IPS-NIHi7 (cell line): ENCODE measurements around the gene TNFRSF14.
"Not testable (repeated sequence)": the region's sequence is repeated elsewhere in the genome, so short reads cannot be mapped to it uniquely, and the experiment has no call there.

Source experiments
- DNase-seq: peaks from one replicate; pipeline ENCODE4 v3.0.0; 2012; ENCODE audit warnings: mixed read lengths; ENCODE audit errors: extremely low spot score

The TNFRSF14 gene

DNA sequence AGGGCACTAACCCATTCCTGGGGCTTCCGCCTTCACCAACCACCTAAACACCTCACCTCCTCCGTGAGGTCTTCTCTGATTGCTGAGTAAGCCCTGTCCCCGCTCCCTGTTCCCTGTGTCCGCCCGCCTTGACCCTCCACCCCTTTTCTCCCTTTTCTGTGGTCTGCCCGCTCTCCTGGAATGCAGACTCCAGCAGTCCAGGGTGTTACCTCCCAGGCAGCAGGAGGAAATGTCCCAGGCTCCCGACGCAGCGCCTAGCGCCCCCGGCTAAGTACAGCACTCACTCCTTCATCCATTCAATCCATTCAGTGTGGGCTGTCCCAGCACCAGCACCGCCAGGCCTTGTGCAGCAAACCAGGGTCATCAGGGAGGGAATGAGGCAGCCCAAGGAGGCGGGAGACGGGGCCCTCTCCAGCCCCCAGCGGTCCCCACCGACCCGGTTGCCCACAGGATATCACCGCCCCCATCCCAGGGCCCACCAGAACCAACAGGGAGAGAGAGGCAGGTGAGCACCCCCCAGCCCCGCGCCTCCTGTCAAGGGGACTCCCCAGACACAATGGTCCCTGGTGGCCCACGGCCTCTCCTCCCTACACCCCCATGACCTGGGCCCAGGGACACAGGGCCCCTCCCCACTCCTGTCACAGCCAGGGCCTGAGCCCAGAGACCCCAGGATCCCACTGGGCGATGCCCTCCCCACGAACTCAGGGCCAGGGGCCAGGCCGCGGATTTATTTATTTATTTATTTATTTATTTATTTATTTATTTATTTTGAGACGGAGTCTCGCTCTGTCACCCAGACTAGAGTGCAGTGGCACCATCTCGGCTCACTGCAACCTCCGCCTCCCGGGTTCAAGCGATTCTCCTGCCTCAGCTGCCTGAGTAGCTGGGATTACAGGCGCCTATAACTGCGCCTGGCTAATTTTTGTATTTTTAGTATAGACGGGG, 10.2 kb downstream of the TNFRSF14 start:
- no peak for DNase-seq

DNA sequence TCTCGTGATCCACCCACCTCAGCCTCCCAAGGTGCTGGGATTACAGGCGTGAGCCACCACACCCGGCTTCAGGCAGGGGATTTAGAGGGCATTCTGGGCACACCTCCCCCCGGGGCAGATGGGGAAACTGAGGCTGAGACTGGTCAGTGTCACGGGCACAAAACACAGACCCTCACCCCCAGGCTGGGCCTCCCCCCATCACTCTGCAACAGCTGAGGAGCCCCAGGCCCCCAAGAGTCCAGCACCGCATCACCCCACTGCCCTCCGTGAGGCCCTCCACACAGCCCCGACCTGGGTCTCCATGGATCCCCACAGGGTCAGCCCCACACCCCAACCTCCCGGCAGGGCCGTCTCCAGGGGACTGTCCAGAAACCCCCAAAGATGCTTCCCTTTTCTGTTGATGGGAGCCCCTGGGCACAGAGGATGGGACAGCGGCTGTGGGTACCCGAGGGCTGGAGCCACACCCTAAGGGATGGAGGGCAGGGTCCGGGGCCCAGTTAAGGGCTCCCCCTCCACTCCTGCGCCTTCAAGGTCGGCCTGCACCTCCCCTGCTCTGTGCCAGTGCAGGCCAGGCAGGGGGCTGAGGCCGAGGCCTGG, 11.0 kb downstream of the TNFRSF14 start:
- DNase-seq, result no peak

- not testable (repeated sequence) for DNase-seq
Measured at GRCh38 chr1:2568187-2568816, 12.1 kb downstream of the TNFRSF14 start.

GRCh38 chr1:2569060-2569459, 12.9 kb downstream of the TNFRSF14 start:
- no peak for DNase-seq

DNA sequence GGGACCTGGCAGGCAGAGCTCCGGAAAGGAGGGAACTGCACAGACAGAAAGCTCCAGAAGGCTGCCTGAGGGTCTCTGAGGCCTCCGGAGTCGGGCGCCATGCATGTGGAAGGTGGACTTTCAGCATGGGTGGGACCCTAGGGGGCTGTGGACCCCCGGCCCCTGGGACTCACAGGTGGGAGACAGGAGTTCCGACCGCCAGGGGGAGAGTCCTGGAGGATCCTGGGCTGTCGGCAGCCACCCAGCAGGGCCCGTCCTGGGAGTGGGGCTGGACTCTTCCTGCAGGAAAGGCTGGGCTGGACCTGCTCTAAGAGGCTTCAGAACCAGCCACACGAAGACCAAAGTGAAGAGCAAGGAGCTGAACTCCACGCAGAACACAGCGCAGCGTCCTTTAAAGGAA, 13.5 kb downstream of the TNFRSF14 start:
- not testable (repeated sequence) for DNase-seq

GRCh38 chr1:2570332-2570731, 14.2 kb downstream of the TNFRSF14 start:
- no peak for DNase-seq

DNA sequence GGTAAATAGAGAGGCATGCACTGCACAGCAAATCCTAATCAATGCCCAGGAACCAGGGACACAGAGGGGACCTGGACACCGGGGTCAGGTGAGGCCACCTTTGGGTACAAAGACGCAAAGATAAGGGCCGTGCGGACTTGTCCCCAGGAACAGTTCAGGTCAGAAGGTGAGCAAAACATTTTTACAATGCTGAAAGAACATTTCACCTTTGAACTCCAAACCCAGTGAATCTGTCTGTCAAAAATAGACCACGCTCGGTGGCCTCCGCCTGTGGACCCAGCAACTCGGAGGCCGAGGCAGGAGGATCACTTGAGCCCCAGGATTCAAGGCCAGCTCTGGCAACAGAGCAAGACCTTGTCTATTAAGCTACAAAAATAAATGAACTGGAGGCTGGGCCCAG, 15.2 kb downstream of the TNFRSF14 start:
- no peak for DNase-seq

- DNase-seq, result no peak
Measured at GRCh38 chr1:2573250-2573920, 17.2 kb downstream of the TNFRSF14 start.

DNA sequence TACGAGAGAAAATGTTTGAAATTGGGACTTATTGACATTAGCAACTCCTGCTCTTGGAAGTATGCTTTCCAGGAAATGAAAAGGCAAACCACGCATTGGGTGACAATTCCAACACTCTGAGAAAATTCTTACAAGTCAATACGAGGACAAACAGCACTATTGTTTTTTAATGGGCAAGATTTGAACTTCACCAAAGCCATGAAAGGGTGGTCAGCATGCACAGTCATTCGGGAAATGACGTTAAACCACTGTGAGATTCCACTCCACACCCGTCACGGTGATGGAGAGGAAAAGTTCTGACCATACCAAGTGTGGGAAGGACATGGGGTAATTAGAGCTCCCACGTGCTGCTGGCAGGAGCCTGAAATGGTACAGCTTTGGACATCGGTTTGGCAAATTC, 18.2 kb downstream of the TNFRSF14 start:
- DNase-seq, result no peak

- DNase-seq, result no peak
Measured at GRCh38 chr1:2575801-2576663, 19.9 kb downstream of the TNFRSF14 start.

DNA sequence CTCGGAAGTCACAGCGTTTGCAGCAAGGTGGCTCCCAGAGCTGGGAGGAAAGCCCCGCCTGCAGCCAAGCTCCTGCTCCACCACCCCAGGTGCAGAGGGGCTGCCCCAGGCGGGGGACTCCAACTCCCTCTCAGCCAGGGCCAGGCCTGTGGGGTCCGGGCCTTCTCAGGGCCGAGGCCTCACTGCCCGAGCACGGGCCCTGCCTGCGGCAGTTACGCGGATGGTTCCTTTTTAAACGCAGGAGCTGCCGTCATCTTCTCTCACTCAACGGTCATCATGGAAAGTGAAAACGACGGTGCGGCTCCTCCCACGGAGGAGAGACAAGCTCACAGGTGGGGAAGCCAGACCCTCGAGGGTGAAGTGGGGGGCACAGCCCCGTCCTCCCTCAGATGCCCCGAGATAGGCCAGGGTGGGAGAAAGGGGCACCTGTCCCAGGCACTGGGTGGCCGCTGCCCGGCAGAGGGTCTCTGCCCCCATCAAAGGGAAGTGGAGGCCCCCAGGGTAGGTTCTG, 21.4 kb downstream of the TNFRSF14 start:
- not testable (repeated sequence) for DNase-seq

GRCh38 chr1:2578758-2579118, 22.6 kb downstream of the TNFRSF14 start:
- DNase-seq, result no peak

GRCh38 chr1:2580691-2581090, 24.5 kb downstream of the TNFRSF14 start:
- no peak for DNase-seq

- no peak for DNase-seq
Measured at GRCh38 chr1:2582391-2582790, 26.2 kb downstream of the TNFRSF14 start.

GRCh38 chr1:2583331-2583791, 27.2 kb downstream of the TNFRSF14 start:
- DNase-seq, result no peak

- DNase-seq, result no peak
Measured at GRCh38 chr1:2583871-2584351, 27.7 kb downstream of the TNFRSF14 start.

GRCh38 chr1:2584686-2585317, 28.6 kb downstream of the TNFRSF14 start:
- DNase-seq, result no peak

- peak; percentile 49 for DNase-seq
Measured at GRCh38 chr1:2585318-2586092, 29.3 kb downstream of the TNFRSF14 start.
